HepG2 (cell line): Measurements from ENCODE around the gene DUS3L. TPM values are rescaled to one million over a fixed set of nuclear protein-coding genes. Genes with fewer than 3 reads are reported as not detected.
A peak's percentile ranks its signal among the peaks of the same experiment; 100 is the strongest.

Experiments
- CC2D1A ChIP-seq: sonication (generic); formaldehyde crosslinking; IDR thresholded peaks from 2 replicates; pipeline ENCODE4 v1.8.1; 2023; ENCODE audit warnings: mild to moderate bottlenecking, missing genetic modification reagents
- CHD4 ChIP-seq: fragments of 200-600 bp; sonication (generic); IDR thresholded peaks from 2 replicates; pipeline ENCODE4 v1.7.0; 2017; ENCODE audit warnings: mild to moderate bottlenecking, low read length, borderline replicate concordance
- CREB1 ChIP-seq, 2 experiments: fragments of 450-650 bp in 1 of 2; IDR thresholded peaks; 2 replicates each; pipeline ENCODE4 v1.6.1; 2016 to 2017; ENCODE audit warnings: control low read depth in 1 of 2, mild to moderate bottlenecking in 1 of 2, missing compliant biosample characterization in 1 of 2, missing genetic modification characterization in 1 of 2
- KDM3A ChIP-seq: IDR thresholded peaks from 2 replicates; pipeline ENCODE4 v1.6.1; 2018; ENCODE audit warnings: low read depth, missing compliant biosample characterization
- KDM5B ChIP-seq: sonication (generic); formaldehyde crosslinking; IDR thresholded peaks from 2 replicates; pipeline ENCODE4 v1.4.0; 2020; ENCODE audit warnings: missing genetic modification reagents, mild to moderate bottlenecking, borderline replicate concordance
- MXI1 ChIP-seq: IDR thresholded peaks from 3 replicates; pipeline ENCODE4 v1.6.1; 2012; ENCODE audit warnings: low read depth, low read length, inconsistent platforms, borderline replicate concordance
- NFE2 ChIP-seq: sonication (generic); formaldehyde crosslinking; IDR thresholded peaks from 2 replicates; pipeline ENCODE4 v1.4.0; 2020; ENCODE audit warnings: missing genetic modification reagents
- RFXAP ChIP-seq: sonication (generic); formaldehyde crosslinking; IDR thresholded peaks from 2 replicates; pipeline ENCODE4 v1.4.0; 2020; ENCODE audit warnings: missing genetic modification reagents, borderline replicate concordance
- TBP ChIP-seq: sonication (generic); formaldehyde crosslinking; IDR thresholded peaks from 2 replicates; pipeline ENCODE4 v1.5.0; 2020; ENCODE audit warnings: missing genetic modification reagents
- ZNF207 ChIP-seq: fragments of 450-650 bp; IDR thresholded peaks from 2 replicates; pipeline ENCODE4 v1.6.1; 2016; ENCODE audit warnings: antibody characterized with exemption, borderline replicate concordance
- ZNF577 ChIP-seq: sonication (generic); formaldehyde crosslinking; IDR thresholded peaks from 2 replicates; pipeline ENCODE4 v1.4.0; 2020; ENCODE audit warnings: mild to moderate bottlenecking, low read depth, missing genetic modification reagents, borderline replicate concordance
- ZNF879 ChIP-seq: sonication (generic); formaldehyde crosslinking; IDR thresholded peaks from 2 replicates; pipeline ENCODE4 v1.8.1; 2023; ENCODE audit warnings: missing genetic modification reagents
- ZSCAN12 ChIP-seq: sonication (generic); formaldehyde crosslinking; IDR thresholded peaks from 2 replicates; pipeline ENCODE4 v1.9.0; 2021; ENCODE audit warnings: mild to moderate bottlenecking, missing genetic modification reagents
- polyA plus RNA-seq, 8 experiments: library from polyadenylated mRNA; depleted of rRNA in 3 of 8; stranded (reverse) in 7 of 8; unstranded in 1 of 8; fragments of >200 nt; fragmentation: Illumina TruSeq in 4 of 8; extraction: Trizol in 4 of 8; gene quantifications; 2 replicates each; pipeline versions ENCODE4 v1.2.1 to v1.2.3, GENCODE V29; 2011 to 2016; ENCODE audit warnings: low read depth in 4 of 8, missing spikeins in 1 of 8, mixed read lengths in 1 of 8; ENCODE audit not compliant: insufficient read depth in 1 of 8
- total RNA-seq, 5 experiments: library from RNA; depleted of rRNA; stranded (reverse); fragments of >200 nt; fragmentation: Illumina TruSeq; extraction: Trizol; gene quantifications; 2 replicates each; pipeline ENCODE4 v1.2.3, GENCODE V29; 2016; ENCODE audit warnings: low read depth in 1 of 5
- TF ChIP-seq, protein P1 (sequence below): IDR thresholded peaks from 2 replicates; pipeline ENCODE4 v1.6.1; 2016; ENCODE audit warnings: low read depth, borderline replicate concordance
- TF ChIP-seq, protein P2 (sequence below): sonication (generic); formaldehyde crosslinking; IDR thresholded peaks from 2 replicates; pipeline ENCODE4 v1.5.1; 2020; ENCODE audit warnings: mild to moderate bottlenecking, missing genetic modification reagents, moderate library complexity
- TF ChIP-seq, protein P3 (sequence below): IDR thresholded peaks from 2 replicates; pipeline ENCODE4 v1.6.1; 2016; ENCODE audit warnings: mild to moderate bottlenecking
- TF ChIP-seq, protein P4 (sequence below): sonication (generic); formaldehyde crosslinking; IDR thresholded peaks from 2 replicates; pipeline ENCODE4 v1.5.0; 2020; ENCODE audit warnings: missing genetic modification reagents
- TF ChIP-seq, protein P5 (sequence below): sonication (generic); formaldehyde crosslinking; IDR thresholded peaks from 2 replicates; pipeline ENCODE4 v1.5.1; 2020; ENCODE audit warnings: missing genetic modification reagents, mild to moderate bottlenecking, borderline replicate concordance
- TF ChIP-seq, protein P6 (sequence below): sonication (generic); formaldehyde crosslinking; IDR thresholded peaks from 2 replicates; pipeline ENCODE4 v1.4.0; 2020; ENCODE audit warnings: missing genetic modification reagents

The DUS3L gene
- total and polyA plus RNA-seq, 2 of the 13 experiments (the other 11 are each of a cell fraction or from before 2014, with no cell fraction given) = 13.3 to 25.1 TPM

DNA sequence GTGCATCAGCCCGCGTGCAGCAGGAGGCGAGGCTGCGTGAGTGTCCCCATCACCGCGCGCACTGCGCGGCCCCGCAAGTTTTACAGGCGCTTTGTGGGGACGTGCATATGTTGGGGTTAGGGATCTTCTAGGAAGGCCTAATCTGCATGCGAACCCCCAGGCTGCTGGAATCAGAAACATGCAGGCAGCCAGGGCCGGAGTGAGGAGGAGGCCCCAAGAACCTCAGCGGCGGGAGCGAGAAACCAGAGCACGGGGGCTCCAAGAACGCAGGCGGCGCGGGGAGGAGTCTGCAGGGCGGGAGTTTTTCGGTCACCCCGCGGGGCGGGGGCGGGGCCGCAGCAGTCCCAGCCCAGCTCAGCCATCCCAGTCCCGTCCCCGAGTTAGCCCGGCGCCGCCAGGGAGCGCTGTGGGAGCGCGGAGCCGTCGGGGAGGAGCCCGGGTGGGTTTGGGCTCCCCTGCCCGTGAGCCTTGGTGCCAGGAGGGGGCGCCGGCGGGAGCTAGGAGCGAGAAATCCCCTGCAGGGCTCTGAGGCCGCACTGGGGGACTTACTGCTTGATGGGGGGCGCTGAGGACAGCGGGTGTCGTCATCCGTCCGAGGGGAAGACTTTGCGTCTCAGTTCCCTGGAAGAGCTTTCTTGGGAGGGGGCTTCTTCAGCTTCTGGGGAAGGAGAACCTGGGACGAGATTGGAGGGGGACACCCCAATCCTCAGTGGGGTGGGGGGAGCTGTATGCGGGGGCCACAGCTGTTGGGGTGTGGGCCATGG is 13.0 kb upstream of the DUS3L start (continued):
- peak; percentile 75; the same call in 1 of the 2 replicates for TF ChIP-seq KDM5B (CRISPR knock-in tag)
- no peak for TF ChIP-seq ZSCAN12
- TF ChIP-seq, protein P1, sequence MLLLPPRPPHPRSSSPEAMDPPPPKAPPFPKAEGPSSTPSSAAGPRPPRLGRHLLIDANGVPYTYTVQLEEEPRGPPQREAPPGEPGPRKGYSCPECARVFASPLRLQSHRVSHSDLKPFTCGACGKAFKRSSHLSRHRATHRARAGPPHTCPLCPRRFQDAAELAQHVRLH (CRISPR knock-in tag) = no peak
- TF ChIP-seq, protein P2, sequence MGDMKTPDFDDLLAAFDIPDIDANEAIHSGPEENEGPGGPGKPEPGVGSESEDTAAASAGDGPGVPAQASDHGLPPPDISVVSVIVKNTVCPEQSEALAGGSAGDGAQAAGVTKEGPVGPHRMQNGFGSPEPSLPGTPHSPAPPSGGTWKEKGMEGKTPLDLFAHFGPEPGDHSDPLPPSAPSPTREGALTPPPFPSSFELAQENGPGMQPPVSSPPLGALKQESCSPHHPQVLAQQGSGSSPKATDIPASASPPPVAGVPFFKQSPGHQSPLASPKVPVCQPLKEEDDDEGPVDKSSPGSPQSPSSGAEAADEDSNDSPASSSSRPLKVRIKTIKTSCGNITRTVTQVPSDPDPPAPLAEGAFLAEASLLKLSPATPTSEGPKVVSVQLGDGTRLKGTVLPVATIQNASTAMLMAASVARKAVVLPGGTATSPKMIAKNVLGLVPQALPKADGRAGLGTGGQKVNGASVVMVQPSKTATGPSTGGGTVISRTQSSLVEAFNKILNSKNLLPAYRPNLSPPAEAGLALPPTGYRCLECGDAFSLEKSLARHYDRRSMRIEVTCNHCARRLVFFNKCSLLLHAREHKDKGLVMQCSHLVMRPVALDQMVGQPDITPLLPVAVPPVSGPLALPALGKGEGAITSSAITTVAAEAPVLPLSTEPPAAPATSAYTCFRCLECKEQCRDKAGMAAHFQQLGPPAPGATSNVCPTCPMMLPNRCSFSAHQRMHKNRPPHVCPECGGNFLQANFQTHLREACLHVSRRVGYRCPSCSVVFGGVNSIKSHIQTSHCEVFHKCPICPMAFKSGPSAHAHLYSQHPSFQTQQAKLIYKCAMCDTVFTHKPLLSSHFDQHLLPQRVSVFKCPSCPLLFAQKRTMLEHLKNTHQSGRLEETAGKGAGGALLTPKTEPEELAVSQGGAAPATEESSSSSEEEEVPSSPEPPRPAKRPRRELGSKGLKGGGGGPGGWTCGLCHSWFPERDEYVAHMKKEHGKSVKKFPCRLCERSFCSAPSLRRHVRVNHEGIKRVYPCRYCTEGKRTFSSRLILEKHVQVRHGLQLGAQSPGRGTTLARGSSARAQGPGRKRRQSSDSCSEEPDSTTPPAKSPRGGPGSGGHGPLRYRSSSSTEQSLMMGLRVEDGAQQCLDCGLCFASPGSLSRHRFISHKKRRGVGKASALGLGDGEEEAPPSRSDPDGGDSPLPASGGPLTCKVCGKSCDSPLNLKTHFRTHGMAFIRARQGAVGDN (CRISPR knock-in tag) = peak; percentile 94
- TF ChIP-seq ZNF577 (CRISPR knock-in tag) = no peak
- TF ChIP-seq, protein P3, sequence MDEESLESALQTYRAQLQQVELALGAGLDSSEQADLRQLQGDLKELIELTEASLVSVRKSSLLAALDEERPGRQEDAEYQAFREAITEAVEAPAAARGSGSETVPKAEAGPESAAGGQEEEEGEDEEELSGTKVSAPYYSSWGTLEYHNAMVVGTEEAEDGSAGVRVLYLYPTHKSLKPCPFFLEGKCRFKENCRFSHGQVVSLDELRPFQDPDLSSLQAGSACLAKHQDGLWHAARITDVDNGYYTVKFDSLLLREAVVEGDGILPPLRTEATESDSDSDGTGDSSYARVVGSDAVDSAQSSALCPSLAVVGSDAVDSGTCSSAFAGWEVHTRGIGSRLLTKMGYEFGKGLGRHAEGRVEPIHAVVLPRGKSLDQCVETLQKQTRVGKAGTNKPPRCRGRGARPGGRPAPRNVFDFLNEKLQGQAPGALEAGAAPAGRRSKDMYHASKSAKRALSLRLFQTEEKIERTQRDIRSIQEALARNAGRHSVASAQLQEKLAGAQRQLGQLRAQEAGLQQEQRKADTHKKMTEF (CRISPR knock-in tag) = peak; percentile 84; the same call in 1 of the 2 replicates
- TF ChIP-seq TBP (CRISPR knock-in tag) = no peak
- TF ChIP-seq ZNF879 (CRISPR knock-in tag) = no peak
- TF ChIP-seq, protein P4, sequence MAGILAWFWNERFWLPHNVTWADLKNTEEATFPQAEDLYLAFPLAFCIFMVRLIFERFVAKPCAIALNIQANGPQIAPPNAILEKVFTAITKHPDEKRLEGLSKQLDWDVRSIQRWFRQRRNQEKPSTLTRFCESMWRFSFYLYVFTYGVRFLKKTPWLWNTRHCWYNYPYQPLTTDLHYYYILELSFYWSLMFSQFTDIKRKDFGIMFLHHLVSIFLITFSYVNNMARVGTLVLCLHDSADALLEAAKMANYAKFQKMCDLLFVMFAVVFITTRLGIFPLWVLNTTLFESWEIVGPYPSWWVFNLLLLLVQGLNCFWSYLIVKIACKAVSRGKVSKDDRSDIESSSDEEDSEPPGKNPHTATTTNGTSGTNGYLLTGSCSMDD (CRISPR knock-in tag) = no peak
- no peak for TF ChIP-seq ZNF207
- peak; percentile 59; the same call in 1 of the 3 replicates for TF ChIP-seq MXI1
- TF ChIP-seq KDM3A (CRISPR knock-in tag) = peak; percentile 95
- TF ChIP-seq RFXAP (CRISPR knock-in tag) = no peak
- TF ChIP-seq, protein P5, sequence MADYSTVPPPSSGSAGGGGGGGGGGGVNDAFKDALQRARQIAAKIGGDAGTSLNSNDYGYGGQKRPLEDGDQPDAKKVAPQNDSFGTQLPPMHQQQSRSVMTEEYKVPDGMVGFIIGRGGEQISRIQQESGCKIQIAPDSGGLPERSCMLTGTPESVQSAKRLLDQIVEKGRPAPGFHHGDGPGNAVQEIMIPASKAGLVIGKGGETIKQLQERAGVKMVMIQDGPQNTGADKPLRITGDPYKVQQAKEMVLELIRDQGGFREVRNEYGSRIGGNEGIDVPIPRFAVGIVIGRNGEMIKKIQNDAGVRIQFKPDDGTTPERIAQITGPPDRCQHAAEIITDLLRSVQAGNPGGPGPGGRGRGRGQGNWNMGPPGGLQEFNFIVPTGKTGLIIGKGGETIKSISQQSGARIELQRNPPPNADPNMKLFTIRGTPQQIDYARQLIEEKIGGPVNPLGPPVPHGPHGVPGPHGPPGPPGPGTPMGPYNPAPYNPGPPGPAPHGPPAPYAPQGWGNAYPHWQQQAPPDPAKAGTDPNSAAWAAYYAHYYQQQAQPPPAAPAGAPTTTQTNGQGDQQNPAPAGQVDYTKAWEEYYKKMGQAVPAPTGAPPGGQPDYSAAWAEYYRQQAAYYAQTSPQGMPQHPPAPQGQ (CRISPR knock-in tag) = no peak
- TF ChIP-seq, protein P6, sequence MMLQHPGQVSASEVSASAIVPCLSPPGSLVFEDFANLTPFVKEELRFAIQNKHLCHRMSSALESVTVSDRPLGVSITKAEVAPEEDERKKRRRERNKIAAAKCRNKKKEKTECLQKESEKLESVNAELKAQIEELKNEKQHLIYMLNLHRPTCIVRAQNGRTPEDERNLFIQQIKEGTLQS = no peak
- TF ChIP-seq CHD4 = no peak
- TF ChIP-seq CC2D1A (CRISPR knock-in tag) = no peak
- no peak for TF ChIP-seq NFE2 (CRISPR knock-in tag)
- no peak for TF ChIP-seq CREB1 (IDR thresholded peaks at IDR 0.05)
- TF ChIP-seq CREB1 (CRISPR knock-in tag; IDR thresholded peaks at IDR 0.05) = no peak
